GM18907 (cell line): ENCODE measurements around the gene DES.

Source experiments
- ATAC-seq: cut with Tn5 transposase; IDR thresholded peaks from one replicate; pipeline ENCODE4 v1.9.1; 2021; ENCODE audit warnings: mild to moderate bottlenecking, moderate library complexity; ENCODE audit not compliant: unreplicated experiment

Gene DES

GRCh38 chr2:219471476-219472371, 53.5 kb downstream of the DES start:
- no peak for ATAC-seq

- no peak for ATAC-seq
Measured at GRCh38 chr2:219472629-219473187, 54.5 kb downstream of the DES start.

- ATAC-seq, result no peak
Measured at GRCh38 chr2:219473511-219473910, 55.3 kb downstream of the DES start.

- ATAC-seq, result no peak
Measured at GRCh38 chr2:219474285-219475060, 56.3 kb downstream of the DES start.

- no peak for ATAC-seq
Measured at GRCh38 chr2:219475278-219475677, 57.1 kb downstream of the DES start.

GRCh38 chr2:219475697-219476651, 57.8 kb downstream of the DES start:
- ATAC-seq, result no peak
